ENCODE results near the gene SLC6A4. TPM values are rescaled to one million over a fixed set of nuclear protein-coding genes. Genes with fewer than 3 reads are reported as not detected.

The SLC6A4 gene
- total RNA-seq, 1 experiment from 2014 or later: 0.02 TPM

- H3K18ac ChIP-seq (ENCODE audit: insufficient read length, low read depth, low read length): no peak overlapping the region
- Mint-ChIP-seq H3K27me3 (ENCODE audit: low read depth) (no peaks in the 10 kb centered on the region), H3K9me3 (no peaks in the 10 kb centered on the region), H3K36me3 (ENCODE audit: insufficient read depth in 1 of 3, low read depth in 3 of 3) (no peaks in the 10 kb centered on the region), H3K27ac (no peak overlapping the region), H3K4me1 (no peaks in the 10 kb centered on the region), H3K4me3 (no peak overlapping the region)
- no peak overlapping the region for H3K9ac ChIP-seq (ENCODE audit: extremely low read depth, insufficient read length, low read length)
- H2BK20ac ChIP-seq (ENCODE audit: low read depth, low read length, poor library complexity, severe bottlenecking): no peak overlapping the region
- no peaks in the 10 kb centered on the region for H3K79me1 ChIP-seq (ENCODE audit: insufficient read depth, low read depth, low read length, poor library complexity, severe bottlenecking)
- no CpG with 5 or more reads among the region's 4 CpGs for WGBS (ENCODE audit: extremely low coverage, insufficient read length, low lambda C conversion rate)
- no peaks in the 10 kb centered on the region for H3K23me2 ChIP-seq (ENCODE audit: insufficient read length, low read depth, low read length, poor library complexity, severe bottlenecking)
- no peak overlapping the region for H4K91ac ChIP-seq (ENCODE audit: insufficient read length, low read depth, low read length)
- H3K4me2 ChIP-seq (ENCODE audit: insufficient read depth, insufficient read length, low read length): no peak overlapping the region
- no peak overlapping the region for H3K4ac ChIP-seq (ENCODE audit: low read depth, low read length)
- H2AFZ ChIP-seq (ENCODE audit: low read length): no peak overlapping the region
- H2BK15ac ChIP-seq (ENCODE audit: low read depth, low read length): no peak overlapping the region
- H3K79me2 ChIP-seq (ENCODE audit: insufficient read depth, low read length): no peaks in the 10 kb centered on the region
- no peak overlapping the region for H3K14ac ChIP-seq (ENCODE audit: insufficient read depth, low read length)
- H2BK120ac ChIP-seq (ENCODE audit: low read depth, low read length, poor library complexity, severe bottlenecking): no peak overlapping the region
- H3T11ph ChIP-seq (ENCODE audit: low read length): no peak overlapping the region
- no peak overlapping the region for H3K56ac ChIP-seq (ENCODE audit: insufficient read length, low read depth, low read length)
- H3K27ac ChIP-seq (ENCODE audit: insufficient read length, low read depth, low read length): no peak overlapping the region
- no peaks in the 10 kb centered on the region for H3K4me1 ChIP-seq (ENCODE audit: insufficient read depth, low read length)
- H4K20me1 ChIP-seq (ENCODE audit: control insufficient read depth, insufficient read depth, insufficient read length): no peaks in the 10 kb centered on the region
- no peak overlapping the region for H4K8ac ChIP-seq (replicated peaks; ENCODE audit: insufficient read length, low read depth, low read length)
- no peak for TF ChIP-seq CTCF (conservative IDR thresholded peaks at IDR 0.05)
- no peak overlapping the region for H4K5ac ChIP-seq (ENCODE audit: insufficient read length, low read depth, low read length)
- no peak overlapping the region for H2BK5ac ChIP-seq (ENCODE audit: insufficient read length, low read length)
- H3K27me3 ChIP-seq (ENCODE audit: insufficient read depth, low read length): no peaks in the 10 kb centered on the region
- H2BK12ac ChIP-seq (ENCODE audit: insufficient read length, low read depth, low read length): no peak overlapping the region
- no peak for DNase-seq
- no peak overlapping the region for H3K23ac ChIP-seq (ENCODE audit: insufficient read length, low read depth, low read length)
- no peaks in the 10 kb centered on the region for H3K9me3 ChIP-seq (ENCODE audit: control insufficient read depth, low read depth, low read length)
- no peak overlapping the region for H2AK5ac ChIP-seq (ENCODE audit: insufficient read length, low read length)
Observed at GRCh38 chr17:30197416-30197815, 38.1 kb downstream of the SLC6A4 start.

Data from H9 (cell line).